Loucy (cell line): ENCODE results near the gene MAML3.

ENCODE experiments used
- CTCF ChIP-seq: fragments of 200-600 bp; sonication (generic); conservative IDR thresholded peaks from 2 replicates; pipeline ENCODE4 v1.5.1; 2014; ENCODE audit warnings: mild to moderate bottlenecking, antibody characterized with exemption, low read length
- EZH2phosphoT487 ChIP-seq: fragments of 200-600 bp; IDR thresholded peaks from 2 replicates; pipeline ENCODE4 v1.6.1; 2018; ENCODE audit warnings: antibody characterized with exemption, mild to moderate bottlenecking, moderate library complexity, borderline replicate concordance

- no peak for TF ChIP-seq EZH2phosphoT487
- TF ChIP-seq CTCF: no peak
Observed at GRCh38 chr4:139676365-139676764, 477.6 kb downstream of the MAML3 start.
